ENCODE results near the gene OBSCN. TPM values are rescaled to one million over a fixed set of nuclear protein-coding genes. Genes with fewer than 3 reads are reported as not detected.

OBSCN gene
- total RNA-seq, 1 experiment from 2014 or later, result 5.6 TPM

- no peaks in the 10 kb centered on the region for H3K9me3 Mint-ChIP-seq (ENCODE audit: unreplicated experiment)
- H3K36me3 Mint-ChIP-seq (ENCODE audit: insufficient read depth, unreplicated experiment), result no peaks in the 10 kb centered on the region
- no peaks in the 10 kb centered on the region for H3K27me3 Mint-ChIP-seq (ENCODE audit: insufficient read depth, unreplicated experiment)
- intact Hi-C loops (cut with micrococcal nuclease; ENCODE audit: unreplicated experiment), result no loop called here
- Histone ChIP-seq H3K27me3 (replicated peaks; ENCODE audit: control insufficient read depth, insufficient read depth, low read length) (no peaks in the 10 kb centered on the region), H3K9me3 (peaks cover 19% of the 10 kb centered on the region), H3K4me1 (no peaks in the 10 kb centered on the region), H3K4me3 (ENCODE audit: low read depth, low read length) (no peak overlapping the region), H3K36me3 (ENCODE audit: control insufficient read depth, insufficient read depth, low read length) (no peaks in the 10 kb centered on the region)
- POLR2A ChIA-PET, result no interaction called here
- TF ChIP-seq CTCF (IDR thresholded peaks at IDR 0.05; ENCODE audit: insufficient read depth in 1 of 2, low read depth in 1 of 2, low read length in 1 of 2, severe bottlenecking in 1 of 2, unreplicated experiment in 1 of 2), result no peak
- BruUV-seq (replicated peaks), result no TSS peak
- no peaks in the 10 kb centered on the region for H3K4me1 Mint-ChIP-seq (ENCODE audit: low read depth, unreplicated experiment)
- CTCF ChIA-PET, result no interaction called here
- no peak for DNase-seq
- H3K27ac Mint-ChIP-seq (ENCODE audit: unreplicated experiment), result no peak overlapping the region
- H3K4me3 Mint-ChIP-seq (ENCODE audit: unreplicated experiment), result no peak overlapping the region
Measured at GRCh38 chr1:228314315-228314657, 106.4 kb downstream of the OBSCN start.

- H3K4me3 Mint-ChIP-seq (ENCODE audit: unreplicated experiment), result no peak overlapping the region
- no peaks in the 10 kb centered on the region for H3K4me1 Mint-ChIP-seq (ENCODE audit: low read depth, unreplicated experiment)
- Histone ChIP-seq H3K4me3 (ENCODE audit: low read depth, low read length) (no peak overlapping the region), H3K9me3 (peaks cover 19% of the 10 kb centered on the region), H3K27me3 (replicated peaks; ENCODE audit: control insufficient read depth, insufficient read depth, low read length) (no peaks in the 10 kb centered on the region), H3K4me1 (no peaks in the 10 kb centered on the region), H3K36me3 (ENCODE audit: control insufficient read depth, insufficient read depth, low read length) (no peaks in the 10 kb centered on the region)
- ChIA-PET CTCF (no interaction called here), POLR2A (no interaction called here)
- no peaks in the 10 kb centered on the region for H3K36me3 Mint-ChIP-seq (ENCODE audit: insufficient read depth, unreplicated experiment)
- no peaks in the 10 kb centered on the region for H3K27me3 Mint-ChIP-seq (ENCODE audit: insufficient read depth, unreplicated experiment)
- BruUV-seq (replicated peaks), result no TSS peak
- H3K27ac Mint-ChIP-seq (ENCODE audit: unreplicated experiment), result no peak overlapping the region
- H3K9me3 Mint-ChIP-seq (ENCODE audit: unreplicated experiment), result no peaks in the 10 kb centered on the region
- intact Hi-C loops (cut with micrococcal nuclease; ENCODE audit: unreplicated experiment), result no loop called here
- peak in 1 of 2 experiments; percentile 19 for DNase-seq
- TF ChIP-seq CTCF (IDR thresholded peaks at IDR 0.05; ENCODE audit: insufficient read depth in 1 of 2, low read depth in 1 of 2, low read length in 1 of 2, severe bottlenecking in 1 of 2, unreplicated experiment in 1 of 2), result no peak
Measured at GRCh38 chr1:228314658-228315483, 107.0 kb downstream of the OBSCN start.

GRCh38 chr1:228315484-228315944 is 107.7 kb downstream of the OBSCN start:
- Histone ChIP-seq H3K4me1 (no peaks in the 10 kb centered on the region), H3K9me3 (peaks cover 19% of the 10 kb centered on the region), H3K4me3 (ENCODE audit: low read depth, low read length) (no peak overlapping the region), H3K36me3 (ENCODE audit: control insufficient read depth, insufficient read depth, low read length) (no peaks in the 10 kb centered on the region), H3K27me3 (replicated peaks; ENCODE audit: control insufficient read depth, insufficient read depth, low read length) (no peaks in the 10 kb centered on the region)
- Mint-ChIP-seq H3K27me3 (ENCODE audit: insufficient read depth, unreplicated experiment) (no peaks in the 10 kb centered on the region), H3K9me3 (ENCODE audit: unreplicated experiment) (no peaks in the 10 kb centered on the region), H3K36me3 (ENCODE audit: insufficient read depth, unreplicated experiment) (no peaks in the 10 kb centered on the region), H3K4me1 (ENCODE audit: low read depth, unreplicated experiment) (no peaks in the 10 kb centered on the region), H3K4me3 (ENCODE audit: unreplicated experiment) (no peak overlapping the region), H3K27ac (ENCODE audit: unreplicated experiment) (no peak overlapping the region)
- peak in 1 of 2 experiments; percentile 27 for DNase-seq
- no peak for TF ChIP-seq CTCF (IDR thresholded peaks at IDR 0.05; ENCODE audit: insufficient read depth in 1 of 2, low read depth in 1 of 2, low read length in 1 of 2, severe bottlenecking in 1 of 2, unreplicated experiment in 1 of 2)
- ChIA-PET CTCF (no interaction called here), POLR2A (no interaction called here)
- BruUV-seq (replicated peaks), result no TSS peak
- intact Hi-C loops (cut with micrococcal nuclease; ENCODE audit: unreplicated experiment), result no loop called here
